BJ (cell line): ENCODE results near the gene LAIR2. TPM values are rescaled to one million over a fixed set of nuclear protein-coding genes. Genes with fewer than 3 reads are reported as not detected.

Experiments
- CTCF ChIA-PET: fragments of 350-600 bp; formaldehyde crosslinking; extraction: SDS; loops from one replicate; lab custom pipeline; 2021; ENCODE audit warnings: antibody characterized with exemption, inconsistent platforms; lab: Yijun Ruan, JAX
- POLR2A ChIA-PET: fragments of 300-600 bp; sonication (Branson Sonifier 250); formaldehyde crosslinking; extraction: SDS; loops from one replicate; lab custom pipeline; 2021; ENCODE audit warnings: antibody characterized with exemption; lab: Charles Lee
- DNase-seq: peaks from one replicate; pipeline ENCODE4 v3.0.0-alpha.2; 2011; ENCODE audit warnings: low read depth
- H3K27me3 ChIP-seq: 2 replicates; pipeline ENCODE4 v1.6.0; 2011; ENCODE audit warnings: low read length; ENCODE audit not compliant: control insufficient read depth, insufficient read depth
- H3K36me3 ChIP-seq: 2 replicates; pipeline ENCODE4 v1.5.1; 2011; ENCODE audit warnings: low read length; ENCODE audit not compliant: control insufficient read depth, insufficient read depth
- H3K4me3 ChIP-seq: 2 replicates; pipeline ENCODE4 v1.5.1; 2011; ENCODE audit warnings: low read depth, mild to moderate bottlenecking, control low read depth, low read length
- polyA plus RNA-seq: library from polyadenylated mRNA; depleted of rRNA; stranded (reverse); fragments of >200 nt; gene quantifications from 2 replicates; pipeline ENCODE4 v1.2.3, GENCODE V29; 2011
- TF ChIP-seq, protein P1 (sequence below): IDR thresholded peaks from 2 replicates; pipeline ENCODE4 v1.5.1; 2011; ENCODE audit warnings: low read depth, mild to moderate bottlenecking, control low read depth, inconsistent platforms, low read length, moderate library complexity; ENCODE audit not compliant: insufficient read depth

The LAIR2 gene
- polyA plus RNA-seq, 1 experiment: not detected

DNA sequence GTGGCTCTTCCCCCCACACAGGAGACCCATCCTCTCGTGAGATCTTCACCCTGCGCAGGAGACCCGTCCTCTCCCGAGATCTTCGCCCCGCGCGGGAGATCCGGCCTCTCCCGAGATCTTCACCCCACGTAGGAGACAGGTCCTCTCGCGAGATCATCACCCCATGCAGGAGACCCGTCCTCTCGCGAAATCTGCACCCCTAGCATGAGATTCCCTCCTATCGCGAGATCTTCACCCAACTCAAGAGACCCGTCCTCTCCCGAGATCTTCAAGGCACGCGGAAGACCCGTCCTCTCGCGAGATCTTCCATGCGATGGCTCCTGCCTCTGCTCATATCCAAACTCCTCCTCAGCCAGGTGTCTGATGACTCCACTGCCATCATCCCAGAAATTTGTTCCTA, 24.3 kb downstream of the LAIR2 start:
- Histone ChIP-seq H3K27me3 (no peaks in the 10 kb centered on the region), H3K4me3 (no peak overlapping the region), H3K36me3 (no peaks in the 10 kb centered on the region)
- TF ChIP-seq, protein P1, sequence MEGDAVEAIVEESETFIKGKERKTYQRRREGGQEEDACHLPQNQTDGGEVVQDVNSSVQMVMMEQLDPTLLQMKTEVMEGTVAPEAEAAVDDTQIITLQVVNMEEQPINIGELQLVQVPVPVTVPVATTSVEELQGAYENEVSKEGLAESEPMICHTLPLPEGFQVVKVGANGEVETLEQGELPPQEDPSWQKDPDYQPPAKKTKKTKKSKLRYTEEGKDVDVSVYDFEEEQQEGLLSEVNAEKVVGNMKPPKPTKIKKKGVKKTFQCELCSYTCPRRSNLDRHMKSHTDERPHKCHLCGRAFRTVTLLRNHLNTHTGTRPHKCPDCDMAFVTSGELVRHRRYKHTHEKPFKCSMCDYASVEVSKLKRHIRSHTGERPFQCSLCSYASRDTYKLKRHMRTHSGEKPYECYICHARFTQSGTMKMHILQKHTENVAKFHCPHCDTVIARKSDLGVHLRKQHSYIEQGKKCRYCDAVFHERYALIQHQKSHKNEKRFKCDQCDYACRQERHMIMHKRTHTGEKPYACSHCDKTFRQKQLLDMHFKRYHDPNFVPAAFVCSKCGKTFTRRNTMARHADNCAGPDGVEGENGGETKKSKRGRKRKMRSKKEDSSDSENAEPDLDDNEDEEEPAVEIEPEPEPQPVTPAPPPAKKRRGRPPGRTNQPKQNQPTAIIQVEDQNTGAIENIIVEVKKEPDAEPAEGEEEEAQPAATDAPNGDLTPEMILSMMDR: no peak
- no peak for DNase-seq
- ChIA-PET POLR2A (no interaction called here), CTCF (no interaction called here)

GRCh38 chr19:54530866-54531265, 28.2 kb downstream of the LAIR2 start:
- no peak for DNase-seq
- POLR2A ChIA-PET: no interaction called here
- CTCF ChIA-PET: no interaction called here
- Histone ChIP-seq H3K27me3 (no peaks in the 10 kb centered on the region), H3K4me3 (no peak overlapping the region), H3K36me3 (no peaks in the 10 kb centered on the region)
- TF ChIP-seq, protein P1: no peak

DNA sequence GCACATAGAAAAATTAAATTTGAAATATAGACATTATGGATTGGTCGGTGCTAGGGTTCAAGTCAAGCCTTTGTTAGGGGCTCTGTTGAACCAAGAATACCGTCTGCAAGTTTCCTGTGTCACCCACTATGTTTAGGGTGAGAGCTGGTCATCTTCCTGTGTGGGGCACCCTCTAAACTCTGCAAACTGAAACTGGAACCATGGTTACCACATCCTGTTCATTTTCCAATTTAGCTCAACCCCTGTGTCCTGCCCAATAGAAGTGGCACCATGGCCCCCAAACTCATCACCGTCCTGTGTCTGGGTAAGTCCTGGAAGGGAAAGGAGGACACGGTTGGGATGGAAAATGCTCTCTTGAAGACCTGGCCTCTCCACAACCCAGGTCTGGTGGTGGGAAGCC, 29.9 kb downstream of the LAIR2 start:
- no peak overlapping the region for H3K4me3 ChIP-seq
- ChIA-PET POLR2A (no interaction called here), CTCF (no interaction called here)
- no peaks in the 10 kb centered on the region for H3K27me3 ChIP-seq
- TF ChIP-seq, protein P1: no peak
- no peaks in the 10 kb centered on the region for H3K36me3 ChIP-seq
- no peak for DNase-seq

- POLR2A ChIA-PET: no interaction called here
- Histone ChIP-seq H3K36me3 (no peaks in the 10 kb centered on the region), H3K27me3 (no peaks in the 10 kb centered on the region)
These were observed 30.8 kb downstream of the LAIR2 start for GRCh38 chr19:54533476-54533875.

DNA sequence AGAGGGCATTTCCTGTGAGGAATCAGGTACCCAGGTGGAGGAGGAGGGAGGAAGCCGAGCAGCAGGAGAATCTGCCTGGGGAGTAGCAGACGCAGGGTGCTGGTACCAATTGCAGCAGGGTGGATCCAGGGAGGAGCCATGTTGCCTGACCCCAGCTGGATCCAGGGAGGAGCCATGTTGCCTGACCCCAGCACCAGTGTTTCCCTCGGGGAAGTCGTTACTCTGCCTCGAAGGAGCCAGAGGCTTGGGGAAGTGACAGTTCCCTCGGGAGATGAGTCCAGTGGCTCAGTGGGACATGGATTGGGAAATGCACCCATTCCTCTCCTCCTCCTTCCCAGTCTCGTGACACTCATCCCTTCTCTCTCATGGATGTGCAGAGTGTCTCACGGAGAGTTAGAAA, 31.5 kb downstream of the LAIR2 start:
- POLR2A ChIA-PET: no interaction called here
- DNase-seq: no peak
- CTCF ChIA-PET: no interaction called here
- TF ChIP-seq, protein P1: no peak
- H3K36me3 ChIP-seq: no peaks in the 10 kb centered on the region
- H3K27me3 ChIP-seq: no peaks in the 10 kb centered on the region
- no peak overlapping the region for H3K4me3 ChIP-seq

More at GRCh38 chr19:54533476-54533875, 30.8 kb downstream of the LAIR2 start:
- TF ChIP-seq, protein P1: no peak
- no peak overlapping the region for H3K4me3 ChIP-seq
- no peak for DNase-seq
- CTCF ChIA-PET: no interaction called here
